GM12873 (cell line): ENCODE results near the gene C14orf132.

Experiments
- CTCF ChIP-seq: IDR thresholded peaks from 2 replicates; pipeline ENCODE4 v1.5.1; 2012; ENCODE audit warnings: low read depth, mild to moderate bottlenecking, moderate library complexity, low read length, control low read depth; ENCODE audit not compliant: insufficient read depth; ENCODE audit errors: missing control alignments

Gene C14orf132

GRCh38 chr14:96098309-96098998, 59.3 kb downstream of the C14orf132 start:
- TF ChIP-seq CTCF, result peak; percentile 78

DNA sequence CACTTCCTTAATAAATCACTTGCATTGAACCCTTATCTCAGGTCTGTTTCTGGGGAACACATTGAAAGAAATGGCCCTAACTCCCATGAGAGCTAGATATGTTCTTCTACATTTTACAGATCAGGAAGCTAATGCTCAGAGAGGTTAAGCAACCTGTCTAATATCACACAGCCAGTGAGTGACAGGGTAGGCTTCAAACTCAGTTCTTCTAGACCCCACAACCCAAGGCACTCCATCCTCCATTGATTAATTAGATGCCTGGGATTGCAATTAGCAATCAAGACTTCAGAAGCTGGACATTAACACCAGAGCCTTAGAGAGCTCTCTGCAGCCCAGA, 59.8 kb downstream of the C14orf132 start:
- TF ChIP-seq CTCF, result no peak

- TF ChIP-seq CTCF, result peak; percentile 82
Observed at GRCh38 chr14:96100161-96101064, 61.3 kb downstream of the C14orf132 start.

GRCh38 chr14:96102081-96102856, 63.1 kb downstream of the C14orf132 start:
- no peak for TF ChIP-seq CTCF

DNA sequence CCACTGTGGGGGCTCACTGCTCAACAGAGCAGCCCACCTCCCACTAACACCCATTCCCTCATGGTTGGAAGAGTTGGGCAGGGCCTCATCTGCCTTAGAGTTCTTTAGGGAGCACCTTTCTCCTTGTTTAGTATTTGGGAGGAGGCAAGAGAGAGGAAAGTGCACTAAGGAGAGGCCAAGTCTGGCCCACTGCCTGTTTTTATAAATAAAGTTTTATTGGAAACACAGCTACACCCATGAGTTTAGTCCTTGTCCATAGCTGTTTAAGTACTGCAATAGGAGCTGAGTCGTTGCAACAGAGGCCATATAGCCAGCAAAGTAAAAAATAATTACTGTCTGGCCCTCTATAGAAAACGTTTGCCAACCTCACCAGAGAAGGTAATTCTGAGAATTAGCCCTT, 63.9 kb downstream of the C14orf132 start:
- no peak for TF ChIP-seq CTCF

DNA sequence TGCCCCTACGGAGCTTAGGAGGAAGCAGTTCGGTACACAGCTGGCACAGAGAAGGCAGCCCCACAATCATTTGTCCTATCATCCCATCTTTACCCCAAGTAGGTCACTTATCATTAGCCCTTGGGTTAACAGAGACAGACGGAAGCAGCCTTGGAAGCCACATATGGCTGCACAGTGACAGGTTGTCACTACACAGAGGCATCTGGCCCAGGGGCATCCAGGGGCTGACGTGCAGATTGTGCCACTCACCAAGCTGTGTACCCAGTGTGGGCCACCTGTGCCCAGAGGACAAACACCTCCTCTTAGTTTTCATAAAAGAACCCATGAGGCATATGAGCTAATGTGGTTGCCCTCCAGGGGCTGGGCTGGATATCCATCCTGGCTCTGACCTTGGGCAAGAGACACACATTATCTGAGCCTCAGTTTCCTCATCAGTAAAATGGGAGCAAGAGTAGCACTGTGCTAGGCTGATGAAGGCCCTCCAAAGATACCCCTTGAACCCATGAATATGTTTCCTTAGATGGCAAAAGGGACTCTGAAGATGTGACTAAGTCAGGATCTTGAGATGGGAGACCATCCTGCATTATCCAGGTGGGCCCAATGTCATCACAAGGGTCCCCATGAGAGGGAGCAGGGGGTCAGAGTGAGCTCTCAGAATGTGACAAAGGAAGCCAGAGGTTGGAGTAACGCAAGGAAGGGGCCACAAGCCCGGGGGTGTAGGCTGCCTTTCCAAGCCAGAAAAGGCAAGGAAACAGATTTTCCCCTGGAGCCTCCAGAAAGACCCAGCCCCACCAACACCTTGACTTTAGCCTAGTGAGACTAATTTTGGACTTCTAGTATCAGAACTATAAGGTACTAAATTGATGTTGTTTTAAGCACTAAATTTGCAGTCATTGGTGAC, 64.6 kb downstream of the C14orf132 start:
- no peak for TF ChIP-seq CTCF
